Glutamatergic neuron (in vitro differentiated cells): Measurements from ENCODE around the gene ACTL6B. TPM values are rescaled to one million over a fixed set of nuclear protein-coding genes. Genes with fewer than 3 reads are reported as not detected.

Experiments used
- DNase-seq: peaks from one replicate; pipeline ENCODE4 v3.0.0; 2022
- H3K27ac Mint-ChIP-seq: one replicate; pipeline ENCODE4 v1.8.0; 2020; ENCODE audit warnings: mild to moderate bottlenecking, mixed read lengths, inconsistent platforms; ENCODE audit not compliant: unreplicated experiment
- H3K27me3 Mint-ChIP-seq: one replicate; pipeline ENCODE4 v1.8.0; 2020; ENCODE audit warnings: mild to moderate bottlenecking, moderate library complexity, mixed read lengths, inconsistent platforms; ENCODE audit not compliant: unreplicated experiment
- H3K36me3 Mint-ChIP-seq: one replicate; pipeline ENCODE4 v1.8.0; 2020; ENCODE audit warnings: mild to moderate bottlenecking, mixed read lengths, inconsistent platforms; ENCODE audit not compliant: unreplicated experiment
- H3K4me1 Mint-ChIP-seq: one replicate; pipeline ENCODE4 v1.8.0; 2020; ENCODE audit warnings: mild to moderate bottlenecking, low read depth, mixed read lengths, inconsistent platforms; ENCODE audit not compliant: unreplicated experiment
- H3K4me3 Mint-ChIP-seq: one replicate; pipeline ENCODE4 v1.8.0; 2020; ENCODE audit warnings: mild to moderate bottlenecking, mixed read lengths, inconsistent platforms; ENCODE audit not compliant: unreplicated experiment
- H3K9me3 Mint-ChIP-seq: one replicate; pipeline ENCODE4 v1.8.0; 2020; ENCODE audit warnings: mild to moderate bottlenecking, moderate library complexity, mixed read lengths, inconsistent platforms; ENCODE audit not compliant: unreplicated experiment
- total RNA-seq: library from RNA; stranded (reverse); fragmentation: NEBNext Ultra II Directional; extraction: Animal tissue kit (Norgen Biotek cat#: 25700); gene quantifications from one replicate; pipeline ENCODE4 v1.2.1, GENCODE V29; 2021; ENCODE audit not compliant: unreplicated experiment
- TF ChIP-seq, protein P1 (sequence below): fragments of 200-600 bp; sonication (generic); IDR thresholded peaks from one replicate; pipeline ENCODE4 v1.5.0; 2021; ENCODE audit not compliant: partially characterized antibody, unreplicated experiment

Gene ACTL6B
- total RNA-seq, 1 donor from 2014 or later: 95.2 TPM

DNA sequence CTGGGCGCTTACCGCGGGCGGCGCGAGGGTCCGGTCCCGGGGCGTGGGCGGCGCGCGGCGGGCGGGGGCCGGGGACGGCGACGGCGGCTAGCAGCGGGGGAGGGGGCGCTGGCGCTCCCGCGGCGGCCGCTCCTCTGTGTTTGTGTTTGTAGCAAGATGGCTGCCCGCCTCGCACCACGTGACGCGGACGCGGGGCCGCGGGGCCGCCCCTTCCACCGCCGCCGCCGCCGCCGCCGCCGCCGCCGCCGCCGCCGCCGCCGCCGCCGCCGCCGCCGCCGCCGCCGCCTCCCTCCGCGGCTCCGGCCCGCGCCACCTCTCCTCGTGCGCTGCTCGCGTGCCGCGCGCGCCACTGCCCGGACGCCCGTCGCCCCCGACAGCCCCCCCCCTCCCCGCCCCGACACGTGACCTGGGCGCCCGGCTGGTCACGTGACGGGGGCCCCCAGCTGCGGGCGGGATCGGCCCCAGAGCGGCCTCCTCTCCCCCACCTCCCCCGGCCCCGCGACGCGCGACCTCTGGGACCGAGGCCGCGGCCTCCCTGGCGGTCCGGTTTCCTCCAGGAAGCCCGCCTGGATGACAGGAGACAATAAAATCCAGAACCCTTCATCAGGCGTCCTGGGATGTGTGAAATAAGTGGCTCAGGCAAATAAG is 38.0 kb upstream of the ACTL6B start, which contains the start of gene GIGYF1:
GIGYF1 (minus strand) TSS at position 153 of the 648 bp plus-strand sequence. CDS start 6,012 bp downstream, outside the sequence.
- H3K27me3 Mint-ChIP-seq: peaks cover 14% of the 10 kb centered on the region
- peak within 1 kb of the TSS; percentile 91 for H3K27ac Mint-ChIP-seq
- H3K9me3 Mint-ChIP-seq: peaks cover 14% of the 10 kb centered on the region
- peak; percentile 79 for DNase-seq
- TF ChIP-seq, protein P1, sequence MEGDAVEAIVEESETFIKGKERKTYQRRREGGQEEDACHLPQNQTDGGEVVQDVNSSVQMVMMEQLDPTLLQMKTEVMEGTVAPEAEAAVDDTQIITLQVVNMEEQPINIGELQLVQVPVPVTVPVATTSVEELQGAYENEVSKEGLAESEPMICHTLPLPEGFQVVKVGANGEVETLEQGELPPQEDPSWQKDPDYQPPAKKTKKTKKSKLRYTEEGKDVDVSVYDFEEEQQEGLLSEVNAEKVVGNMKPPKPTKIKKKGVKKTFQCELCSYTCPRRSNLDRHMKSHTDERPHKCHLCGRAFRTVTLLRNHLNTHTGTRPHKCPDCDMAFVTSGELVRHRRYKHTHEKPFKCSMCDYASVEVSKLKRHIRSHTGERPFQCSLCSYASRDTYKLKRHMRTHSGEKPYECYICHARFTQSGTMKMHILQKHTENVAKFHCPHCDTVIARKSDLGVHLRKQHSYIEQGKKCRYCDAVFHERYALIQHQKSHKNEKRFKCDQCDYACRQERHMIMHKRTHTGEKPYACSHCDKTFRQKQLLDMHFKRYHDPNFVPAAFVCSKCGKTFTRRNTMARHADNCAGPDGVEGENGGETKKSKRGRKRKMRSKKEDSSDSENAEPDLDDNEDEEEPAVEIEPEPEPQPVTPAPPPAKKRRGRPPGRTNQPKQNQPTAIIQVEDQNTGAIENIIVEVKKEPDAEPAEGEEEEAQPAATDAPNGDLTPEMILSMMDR: no peak
- peak within 1 kb of the TSS; percentile 98 for H3K4me3 Mint-ChIP-seq
- peaks cover 18% of the 10 kb centered on the region for H3K4me1 Mint-ChIP-seq
- no peaks in the 10 kb centered on the region for H3K36me3 Mint-ChIP-seq

DNA sequence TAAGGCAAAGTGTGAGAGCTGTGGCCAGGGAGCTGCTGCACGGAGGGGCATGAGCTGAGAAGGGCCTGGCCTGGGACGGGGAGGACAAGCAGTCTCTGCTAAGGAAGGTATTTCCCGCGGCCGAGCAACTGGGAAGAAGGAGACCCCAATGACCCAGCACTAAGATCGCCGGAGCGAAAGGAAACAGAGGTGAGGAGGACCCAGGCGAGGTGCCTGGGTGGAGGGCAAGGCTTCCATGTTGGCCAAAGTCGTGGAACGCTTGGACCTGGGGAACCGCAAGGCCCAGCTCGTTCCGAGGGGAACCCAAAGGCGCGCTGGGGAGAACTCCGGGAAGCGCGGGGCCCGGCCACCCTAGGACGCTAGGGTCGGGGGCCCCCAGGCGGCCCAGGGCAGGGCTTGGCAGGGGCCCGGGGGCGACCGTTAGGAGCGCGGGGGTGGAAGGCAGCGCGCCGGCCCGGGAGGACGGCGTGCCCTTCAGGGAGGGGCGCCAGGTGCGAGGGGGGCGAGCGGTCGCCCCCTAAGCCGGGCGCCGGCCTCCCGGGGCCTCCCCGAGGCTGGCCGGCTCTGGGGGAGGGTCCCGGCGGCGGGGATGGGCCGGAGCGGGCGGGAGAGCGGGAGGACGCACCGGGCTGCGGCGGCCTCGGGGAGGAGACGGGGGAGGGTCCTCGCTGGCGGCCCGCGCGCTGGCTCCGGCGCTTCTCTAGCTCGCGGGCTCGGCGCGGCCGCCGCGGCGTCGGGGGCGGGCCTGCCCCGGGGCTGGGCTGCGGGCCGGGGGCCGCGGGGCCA is 37.3 kb upstream of the ACTL6B start:
- Mint-ChIP-seq H3K4me1 (peaks cover 25% of the 10 kb centered on the region), H3K27ac (peak overlapping the region; percentile 91), H3K36me3 (no peaks in the 10 kb centered on the region), H3K4me3 (peak overlapping the region; percentile 98), H3K9me3 (peaks cover 16% of the 10 kb centered on the region), H3K27me3 (peaks cover 18% of the 10 kb centered on the region)
- DNase-seq: peak; percentile 55
- TF ChIP-seq, protein P1: no peak

DNA sequence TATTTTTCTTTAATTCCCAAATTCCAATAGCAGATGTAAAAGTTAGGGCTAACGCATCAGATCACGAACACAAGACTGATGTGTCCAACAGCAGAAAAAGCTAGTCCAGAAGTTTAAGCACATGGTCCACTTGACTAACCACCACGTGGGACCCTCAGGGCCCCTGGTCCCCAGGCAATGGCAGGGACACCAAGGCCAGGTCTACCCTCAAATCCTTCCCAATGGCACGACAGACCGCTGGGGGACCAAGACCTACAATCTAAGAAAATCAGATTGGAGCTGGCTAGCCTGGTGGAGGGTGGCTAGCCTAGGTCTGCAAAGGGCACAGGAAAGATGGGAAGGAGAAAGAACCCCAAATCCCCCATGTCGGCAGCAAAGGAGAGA is 36.3 kb upstream of the ACTL6B start:
- Mint-ChIP-seq H3K36me3 (no peaks in the 10 kb centered on the region), H3K27ac (no peak overlapping the region), H3K4me3 (peak overlapping the region; percentile 98), H3K4me1 (peaks cover 25% of the 10 kb centered on the region), H3K9me3 (peaks cover 16% of the 10 kb centered on the region), H3K27me3 (peaks cover 20% of the 10 kb centered on the region)
- TF ChIP-seq, protein P1: no peak
- no peak for DNase-seq

DNA sequence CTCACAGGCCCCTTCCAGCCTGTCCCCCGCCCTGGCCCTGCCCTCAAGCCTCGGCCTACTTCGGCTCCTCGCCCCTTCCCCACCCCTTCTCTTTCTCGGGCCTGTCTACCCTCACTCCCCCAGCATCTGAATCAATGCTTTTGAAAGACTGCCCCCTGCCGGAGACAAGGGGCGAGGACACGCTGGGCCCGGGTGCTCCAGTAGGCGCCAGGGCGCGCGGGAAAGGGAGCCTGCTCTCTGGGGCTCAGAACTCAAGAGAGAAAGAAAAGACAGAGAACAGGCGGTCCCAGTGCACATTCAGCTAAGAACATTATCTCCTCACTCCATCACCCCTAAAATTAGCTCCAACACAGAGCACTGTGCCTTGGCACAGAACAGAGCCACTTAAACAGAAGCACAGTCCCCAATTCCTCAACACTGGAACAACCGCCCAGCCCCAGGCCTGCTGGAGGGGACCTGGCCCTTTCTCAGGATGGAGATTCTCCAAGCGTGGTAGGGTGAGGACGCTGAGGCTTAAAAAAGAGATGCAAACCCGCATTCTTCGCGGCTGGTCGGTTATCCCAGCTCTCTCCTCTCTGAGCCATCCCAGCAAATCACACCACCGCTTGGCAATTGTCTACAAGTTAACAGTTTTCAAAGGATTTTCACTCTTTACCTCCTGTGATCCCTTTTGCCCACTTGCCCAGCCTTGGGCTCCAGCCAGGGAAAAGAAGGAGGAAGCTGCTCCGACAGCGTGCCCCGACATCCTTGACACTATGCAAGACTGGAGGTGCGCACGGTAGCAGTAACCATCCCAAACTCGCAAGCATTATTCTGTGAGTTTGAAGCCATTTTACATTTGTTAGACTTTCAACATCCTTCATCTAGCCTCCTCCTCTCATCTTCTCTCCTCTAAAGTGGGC is 35.7 kb upstream of the ACTL6B start:
- peak overlapping the region; percentile 56 for H3K27ac Mint-ChIP-seq
- DNase-seq: peak; percentile 90
- H3K9me3 Mint-ChIP-seq: peaks cover 16% of the 10 kb centered on the region
- TF ChIP-seq, protein P1: peak; percentile 89
- peak overlapping the region; percentile 98 for H3K4me3 Mint-ChIP-seq
- peaks cover 20% of the 10 kb centered on the region for H3K27me3 Mint-ChIP-seq
- H3K4me1 Mint-ChIP-seq: peaks cover 25% of the 10 kb centered on the region
- no peaks in the 10 kb centered on the region for H3K36me3 Mint-ChIP-seq
